GM18858 (cell line): ENCODE data around the gene LPP.

ENCODE experiments used
- ATAC-seq: cut with Tn5 transposase; IDR thresholded peaks from one replicate; pipeline ENCODE4 v1.9.1; 2021; ENCODE audit not compliant: unreplicated experiment

Gene LPP

DNA sequence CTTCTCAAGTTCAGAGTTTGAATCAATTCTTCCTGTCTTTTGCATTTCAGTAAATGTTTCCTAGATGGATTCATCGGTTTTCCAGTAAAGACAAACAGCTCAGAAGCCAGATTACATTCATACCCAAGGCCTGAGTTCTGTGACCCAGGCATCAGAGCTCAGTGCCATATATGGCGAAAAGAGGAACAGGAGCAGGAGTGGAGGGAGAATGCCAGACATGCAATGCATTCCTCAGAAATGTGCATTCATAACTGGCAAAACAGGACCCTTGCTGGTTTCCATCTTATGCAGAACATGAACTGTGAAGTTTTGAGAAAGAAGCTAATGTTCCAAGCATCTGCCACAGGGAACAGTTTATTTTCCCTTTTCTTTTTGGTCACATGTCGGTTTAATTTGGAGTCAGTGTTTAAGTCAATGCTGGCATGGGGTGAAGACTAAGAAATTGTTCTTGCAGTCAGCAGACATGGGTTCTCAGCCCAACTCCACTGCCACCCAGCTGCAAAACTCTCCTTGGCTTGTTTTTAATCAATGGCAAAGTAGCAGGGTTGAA, 116.5 kb downstream of the LPP start:
- no peak for ATAC-seq

DNA sequence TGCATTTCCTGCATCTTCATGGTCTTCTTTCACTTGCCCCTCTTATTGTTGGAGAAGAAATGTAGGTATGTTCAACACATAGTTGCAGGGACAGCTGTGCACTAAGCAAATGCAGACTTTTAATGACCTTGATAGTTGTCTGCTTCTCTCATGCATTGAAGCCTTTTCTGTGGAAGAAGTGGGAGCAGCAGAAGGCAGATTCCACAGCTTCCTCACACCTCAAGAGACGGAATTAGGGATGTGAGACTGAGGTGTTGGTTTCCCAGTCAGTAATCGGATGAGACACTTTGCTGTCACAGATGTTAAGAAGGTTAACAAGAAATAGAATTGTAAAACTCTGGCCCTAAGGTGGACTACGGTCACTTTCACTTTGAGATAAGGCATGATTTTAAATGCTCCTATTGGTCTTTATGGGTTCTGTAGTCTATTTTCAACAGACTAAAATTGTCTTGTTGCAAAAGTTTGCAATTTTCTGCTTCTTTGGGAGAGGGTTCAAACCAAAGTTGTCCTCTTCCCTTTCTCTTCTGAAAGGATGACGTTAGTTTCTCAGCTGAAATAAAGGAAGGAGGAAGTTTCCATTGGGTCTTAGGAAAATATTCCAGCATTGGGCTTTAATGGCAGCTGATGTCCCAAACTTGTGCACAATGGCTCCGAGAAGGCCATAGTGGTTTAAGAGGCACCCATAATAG, 117.4 kb downstream of the LPP start:
- no peak for ATAC-seq

DNA sequence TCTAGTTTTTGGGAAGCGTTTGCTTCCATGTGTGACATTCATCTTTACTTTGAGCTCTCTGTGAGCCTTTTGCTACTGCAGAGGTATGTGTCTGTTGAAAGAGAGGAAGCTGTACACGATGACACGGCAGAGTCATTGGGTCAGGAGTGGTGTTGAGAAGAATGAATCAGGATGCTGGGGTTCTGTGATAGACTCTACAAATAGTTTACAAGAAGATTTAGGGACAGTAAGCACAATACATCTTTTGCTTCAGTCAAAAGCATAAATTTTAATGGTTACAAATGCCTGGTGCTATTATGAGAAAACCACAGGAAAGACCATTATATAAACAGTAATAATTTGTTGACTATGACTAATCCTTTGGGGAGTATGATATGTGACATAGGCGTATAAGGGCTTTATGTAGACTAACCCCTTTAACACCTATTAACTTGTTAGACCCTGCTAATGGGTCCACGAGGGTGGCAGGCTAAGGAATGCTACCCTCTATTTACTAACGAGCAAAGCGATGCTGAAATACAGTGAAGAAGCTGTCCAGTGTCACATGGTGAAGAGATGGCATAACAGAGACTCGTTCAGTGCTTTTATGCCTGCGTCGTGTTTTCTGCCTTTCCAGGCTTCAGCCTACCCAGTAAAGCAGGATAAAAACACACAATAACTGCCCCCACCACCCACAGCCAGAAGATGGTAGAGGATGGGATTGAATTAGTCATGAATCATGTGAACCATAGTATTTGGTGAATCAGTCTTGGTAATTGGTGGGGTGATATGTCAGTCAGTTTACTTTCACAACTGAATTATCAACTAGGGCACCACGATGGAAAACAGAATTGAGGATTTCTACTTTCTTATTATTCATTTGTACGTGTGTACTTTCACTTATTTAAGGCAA, 118.8 kb downstream of the LPP start:
- no peak for ATAC-seq

DNA sequence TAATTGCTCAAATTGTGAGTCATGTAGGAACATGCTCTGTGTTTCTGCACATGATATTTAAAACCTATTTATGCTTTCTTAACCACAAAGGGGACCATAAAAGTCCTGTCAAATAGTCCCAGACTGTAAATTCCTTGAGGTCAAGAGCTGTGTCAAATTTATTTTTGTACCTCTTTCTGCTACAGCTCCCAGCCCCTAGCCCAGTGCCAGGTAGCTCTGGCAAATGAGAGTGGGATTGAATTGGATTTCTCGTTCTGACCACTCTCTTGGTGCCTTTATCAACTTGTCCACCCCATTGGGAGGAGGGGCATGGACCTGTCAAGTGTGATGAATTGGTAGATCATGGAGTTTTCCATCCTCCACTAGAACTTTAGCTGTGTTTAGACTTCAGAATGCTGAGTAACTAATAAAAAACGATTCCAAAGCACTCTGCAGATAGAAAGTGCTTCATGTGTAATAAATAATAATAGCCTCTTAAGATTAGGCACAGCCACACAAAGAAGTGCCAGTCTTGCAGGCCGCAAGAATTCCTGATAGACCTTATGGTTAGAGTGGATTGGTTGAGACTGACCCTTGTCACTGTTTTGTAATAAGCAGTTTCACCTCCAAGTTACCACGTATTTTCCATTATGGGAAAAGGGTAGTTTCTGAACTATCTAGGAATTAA, 120.4 kb downstream of the LPP start:
- no peak for ATAC-seq

DNA sequence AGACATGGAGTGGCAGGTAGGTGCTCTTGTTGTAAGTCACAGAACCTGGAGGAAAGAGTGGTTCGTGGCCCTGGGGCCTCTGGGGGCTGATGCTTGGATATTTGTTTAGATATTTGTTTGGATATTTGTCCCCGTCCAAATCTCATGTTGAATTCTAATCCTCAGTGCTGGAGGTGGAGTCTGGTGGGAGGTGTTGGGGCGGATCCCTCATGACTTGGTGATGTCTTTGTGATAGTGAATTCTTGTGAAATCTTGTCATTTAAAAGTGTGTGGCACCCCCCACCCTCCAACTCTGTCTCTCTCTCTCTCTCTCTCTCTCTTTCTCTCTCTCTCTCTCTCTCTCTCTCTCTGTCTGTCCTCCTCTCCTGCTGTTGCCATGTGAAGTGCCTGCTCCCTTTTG, 122.4 kb downstream of the LPP start:
- ATAC-seq = no peak

DNA sequence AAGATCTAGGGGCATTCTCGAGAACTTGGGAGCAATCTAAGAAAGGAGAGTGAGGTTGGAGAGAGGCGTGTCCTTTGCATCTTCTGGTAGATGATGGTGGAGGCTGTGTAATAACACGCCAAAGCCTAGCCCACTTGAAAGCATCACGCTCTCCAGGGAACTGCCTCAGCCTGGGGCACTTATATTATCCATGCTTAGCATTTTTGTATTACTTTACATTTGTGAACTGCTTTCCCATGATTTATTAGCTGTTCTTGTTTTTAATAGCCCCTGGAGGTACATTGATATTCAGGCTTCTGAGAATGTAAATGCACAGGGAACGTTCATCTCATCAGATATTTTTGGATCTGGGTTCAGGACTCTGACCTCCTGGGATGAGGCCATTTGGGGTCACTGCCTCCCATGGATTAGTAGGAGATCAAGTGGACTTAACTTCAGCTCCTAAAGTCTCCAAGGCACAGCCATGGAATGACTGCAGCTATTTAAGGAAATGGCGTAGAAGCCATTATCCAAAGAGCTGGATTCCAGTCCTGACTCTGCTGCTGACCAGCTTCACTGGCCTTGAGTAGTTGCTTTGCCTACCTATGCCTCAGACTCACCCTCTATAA, 124.9 kb downstream of the LPP start:
- no peak for ATAC-seq

DNA sequence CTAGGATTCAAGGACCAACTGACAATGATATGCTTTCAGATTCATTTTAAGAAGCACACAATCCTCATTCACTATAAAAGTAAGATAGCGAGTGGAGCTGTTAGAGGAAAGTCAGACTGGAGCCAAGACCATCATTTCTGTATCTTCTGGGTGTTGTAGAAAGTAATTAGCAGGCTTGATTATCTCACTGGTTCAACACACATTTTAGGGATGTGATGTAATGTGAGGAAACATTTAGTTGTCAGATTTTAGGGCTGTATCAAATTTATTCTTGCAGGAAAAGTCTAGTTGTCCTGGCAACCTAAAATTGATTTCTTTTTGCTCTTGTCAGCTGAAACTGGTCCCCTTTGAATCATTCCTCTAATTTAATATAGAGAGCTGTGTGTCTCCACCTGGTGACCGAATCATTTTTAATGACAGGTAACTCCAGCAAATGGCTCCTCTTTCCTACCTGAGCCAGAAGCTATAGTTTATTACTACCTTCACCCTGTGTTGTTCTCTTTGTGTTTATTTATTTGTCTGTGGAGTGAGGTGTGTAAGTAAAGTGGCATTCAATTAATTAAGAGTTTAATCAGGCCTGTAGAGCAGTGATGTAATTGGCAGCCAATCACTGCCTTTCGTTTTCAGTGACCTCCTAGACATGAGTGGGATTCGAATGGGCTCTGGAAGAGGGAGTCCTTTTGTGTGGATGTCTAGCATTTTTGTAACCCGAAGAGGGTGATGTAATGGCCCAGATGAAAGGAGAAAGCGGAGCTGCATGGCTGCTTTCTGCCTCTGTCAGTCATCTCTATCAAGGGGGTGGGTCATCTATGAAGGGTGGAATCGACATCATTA, 125.8 kb downstream of the LPP start:
- ATAC-seq = no peak

DNA sequence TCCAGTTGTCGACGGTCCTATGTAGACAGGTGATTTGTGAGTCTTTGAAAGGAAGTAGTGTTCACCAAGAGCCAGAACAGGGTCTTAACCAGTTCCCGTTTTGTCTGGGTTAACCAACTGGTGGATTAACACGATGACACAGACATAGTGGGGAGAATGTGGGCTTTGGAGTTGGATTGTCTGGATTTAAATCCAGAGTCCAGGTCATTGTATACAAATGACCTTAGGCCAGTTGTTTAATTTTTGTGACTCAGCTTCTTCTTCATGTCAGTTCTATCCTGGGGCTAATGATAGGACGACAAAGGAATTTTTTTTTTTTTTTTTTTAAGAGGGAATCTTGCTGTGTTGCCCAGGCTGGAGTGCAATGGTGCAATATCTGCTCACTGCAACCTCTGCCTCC, 126.7 kb downstream of the LPP start:
- ATAC-seq = no peak

DNA sequence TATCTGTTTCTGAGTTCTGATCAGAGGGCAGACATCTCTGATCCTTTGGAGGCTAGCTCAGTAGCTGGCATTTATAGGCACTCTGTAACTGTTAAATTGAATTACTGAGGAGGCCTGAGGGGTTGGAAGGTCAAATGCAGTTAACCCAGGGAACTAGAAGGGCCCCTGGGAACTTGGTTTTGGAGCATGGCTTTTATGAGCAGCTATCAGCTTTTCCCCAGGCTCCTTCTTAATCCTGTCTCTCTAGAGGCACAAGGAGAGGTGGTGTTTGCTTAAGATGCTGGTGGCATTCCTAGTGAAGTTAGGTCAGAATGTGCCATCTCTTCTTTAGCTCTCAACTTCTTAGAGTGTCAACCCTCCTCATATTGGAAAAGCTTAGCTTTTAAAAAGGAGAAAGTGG, 128.9 kb downstream of the LPP start:
- ATAC-seq = no peak

DNA sequence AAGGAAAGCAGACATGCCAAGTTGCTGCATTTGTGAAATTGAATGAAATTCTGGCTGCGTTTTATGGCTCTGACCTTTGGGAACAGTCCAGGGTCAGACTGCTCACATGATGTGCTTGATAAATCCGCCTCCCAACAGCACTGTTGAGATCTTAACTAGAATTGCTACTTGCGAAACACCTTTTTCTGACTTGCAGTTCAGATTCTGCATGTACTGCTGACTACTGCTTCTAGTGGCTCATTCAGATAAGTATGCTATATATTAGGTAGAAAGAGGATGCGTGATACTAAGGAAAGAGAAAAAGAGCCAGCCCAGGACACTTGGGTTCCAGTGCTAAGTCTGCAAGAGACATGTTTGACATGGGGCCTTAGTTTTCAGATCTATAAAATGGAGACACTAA, 129.4 kb downstream of the LPP start:
- ATAC-seq = no peak

DNA sequence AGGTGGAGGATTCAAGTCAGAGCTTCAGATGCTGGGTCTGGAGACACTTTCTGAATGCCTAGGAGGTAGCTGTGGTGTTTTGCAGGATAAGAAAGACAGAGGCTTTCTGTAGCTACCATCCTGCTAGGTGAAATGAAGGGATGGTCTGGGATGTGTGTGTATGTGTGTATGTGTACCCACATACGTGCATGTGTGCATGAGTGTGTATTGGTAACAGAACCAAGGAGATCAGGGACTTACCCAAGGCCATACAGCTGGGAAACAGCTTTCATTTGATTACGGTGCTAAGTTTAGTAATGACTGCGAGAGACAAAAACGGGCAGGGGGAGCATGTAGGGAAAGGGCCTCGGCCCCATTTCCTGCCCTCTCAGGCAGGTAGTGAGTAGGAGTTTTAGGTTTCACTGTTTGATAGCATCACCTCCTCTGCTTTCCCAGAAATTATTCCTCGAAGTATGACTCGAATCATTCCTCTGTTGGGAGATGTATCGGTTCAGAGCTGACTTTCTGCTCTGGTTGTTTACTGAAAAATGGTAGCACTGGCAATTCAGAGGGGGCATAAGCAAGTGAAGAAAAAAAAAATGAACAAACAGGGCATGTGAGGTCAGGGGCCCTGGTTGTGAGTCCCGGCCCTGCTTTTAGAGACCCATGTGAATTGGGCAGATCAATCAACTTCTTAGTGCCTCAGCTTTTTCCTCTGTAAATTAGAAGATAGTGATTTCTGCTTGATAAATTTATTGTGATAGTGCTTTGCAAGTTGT, 130.7 kb downstream of the LPP start:
- no peak for ATAC-seq

DNA sequence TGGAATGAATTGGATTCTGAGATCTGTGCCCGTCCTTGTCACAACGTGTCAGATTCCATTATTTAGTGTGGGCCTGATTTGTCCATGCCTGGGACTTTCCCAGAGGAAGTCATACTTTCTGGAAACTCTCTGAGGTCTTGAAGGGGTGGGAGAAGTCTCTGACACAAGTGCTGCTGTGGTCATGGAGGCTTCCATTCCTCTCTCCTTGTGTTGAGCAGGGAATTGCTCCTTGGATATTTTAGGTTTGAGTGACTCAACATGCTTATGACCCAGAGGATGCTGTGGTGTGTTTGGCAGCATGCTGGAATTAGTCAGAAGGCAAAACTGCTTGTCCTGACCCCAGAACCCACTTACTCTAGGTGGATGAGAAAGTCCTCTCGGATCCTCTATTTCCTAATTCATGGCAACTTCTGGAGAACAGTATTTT, 132.1 kb downstream of the LPP start:
- no peak for ATAC-seq

DNA sequence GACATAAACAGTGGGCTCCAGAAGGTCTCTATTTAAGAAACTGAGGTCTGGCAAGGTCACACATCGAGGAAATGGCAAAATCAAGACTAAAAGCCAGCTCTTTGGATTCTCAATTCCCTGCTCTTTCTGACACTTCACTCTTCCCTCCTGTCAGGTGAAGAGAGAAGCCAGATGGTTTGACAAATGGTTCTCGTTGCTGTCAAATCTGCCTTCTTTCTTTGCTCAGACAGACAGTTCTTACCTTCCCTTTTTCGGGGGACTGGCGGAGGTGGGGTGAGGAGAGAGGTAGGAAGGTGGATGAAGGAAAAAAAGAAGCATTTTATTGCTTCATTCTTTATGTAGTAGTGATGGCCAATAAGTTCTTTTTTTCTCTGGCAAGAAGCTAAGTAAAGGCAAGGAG, 133.4 kb downstream of the LPP start:
- no peak for ATAC-seq

DNA sequence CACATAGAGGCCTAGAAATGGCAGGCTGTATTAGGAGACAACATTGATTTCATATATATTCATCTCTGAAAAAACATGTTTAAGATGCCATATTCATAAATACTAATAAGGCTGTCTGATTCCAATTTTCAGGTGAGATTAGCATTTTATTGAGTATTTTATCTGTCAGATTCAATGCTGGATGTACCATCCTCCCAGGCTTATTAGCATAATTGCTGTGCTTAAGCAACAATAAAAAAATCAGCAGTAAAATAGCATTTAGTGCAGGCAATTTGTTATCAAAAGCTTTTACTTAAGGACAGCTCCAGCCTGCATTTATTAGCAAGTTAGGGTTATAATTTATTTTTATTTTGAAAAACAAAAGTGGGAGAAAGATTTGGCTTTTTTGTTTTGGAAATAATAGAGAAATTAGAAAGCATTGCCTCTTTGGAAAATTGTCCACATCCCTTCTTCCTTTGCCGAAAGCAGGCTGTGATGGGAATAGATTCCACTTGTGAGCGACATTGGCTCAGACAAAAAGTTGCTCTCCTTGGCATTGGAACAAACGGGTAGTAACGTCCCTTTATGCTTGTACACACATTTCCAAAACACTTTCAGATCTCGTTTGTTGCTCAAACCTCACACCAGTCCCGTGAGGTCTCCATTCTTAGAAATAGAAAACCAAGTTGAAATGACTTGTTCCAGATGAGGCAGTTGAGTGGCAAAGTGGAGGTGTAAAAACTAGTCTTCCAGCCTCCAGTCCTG, 134.0 kb downstream of the LPP start:
- ATAC-seq = no peak

DNA sequence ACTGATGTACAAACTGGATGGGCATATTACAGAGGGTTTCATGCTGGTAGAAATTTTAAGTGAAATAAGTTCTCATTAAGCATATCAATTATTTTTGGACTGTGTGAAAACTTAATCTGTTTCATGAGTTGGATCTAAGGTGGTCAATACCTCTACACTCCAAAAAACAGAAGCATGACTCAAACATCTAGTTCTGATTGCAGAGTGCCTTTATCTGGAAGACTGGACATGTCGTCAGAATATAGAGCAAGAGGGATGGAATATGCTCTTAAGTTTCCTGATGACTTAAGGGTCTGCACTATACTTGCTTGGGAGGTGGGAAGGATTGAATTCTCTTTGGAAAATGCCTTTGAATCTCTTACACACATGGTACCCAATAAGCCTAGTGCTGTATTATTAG, 138.3 kb downstream of the LPP start:
- no peak for ATAC-seq

DNA sequence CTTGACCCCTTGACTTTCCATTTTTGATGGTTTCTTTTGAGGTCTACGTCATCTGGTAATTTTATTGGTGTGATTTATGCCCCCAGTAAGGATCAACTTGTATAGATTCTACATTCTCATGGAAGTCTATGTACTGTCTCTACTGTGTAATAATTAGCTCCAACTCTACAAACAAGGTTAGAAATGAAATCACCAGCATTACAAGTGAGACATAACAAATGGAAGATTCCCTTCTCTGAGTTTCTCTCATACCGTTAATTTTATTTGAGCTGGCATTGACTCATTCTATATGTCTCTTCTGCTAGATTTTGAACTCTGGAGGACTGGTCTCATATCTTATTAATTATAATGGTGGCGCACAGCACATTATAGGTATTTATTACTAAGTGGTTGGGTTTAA, 138.9 kb downstream of the LPP start:
- no peak for ATAC-seq

DNA sequence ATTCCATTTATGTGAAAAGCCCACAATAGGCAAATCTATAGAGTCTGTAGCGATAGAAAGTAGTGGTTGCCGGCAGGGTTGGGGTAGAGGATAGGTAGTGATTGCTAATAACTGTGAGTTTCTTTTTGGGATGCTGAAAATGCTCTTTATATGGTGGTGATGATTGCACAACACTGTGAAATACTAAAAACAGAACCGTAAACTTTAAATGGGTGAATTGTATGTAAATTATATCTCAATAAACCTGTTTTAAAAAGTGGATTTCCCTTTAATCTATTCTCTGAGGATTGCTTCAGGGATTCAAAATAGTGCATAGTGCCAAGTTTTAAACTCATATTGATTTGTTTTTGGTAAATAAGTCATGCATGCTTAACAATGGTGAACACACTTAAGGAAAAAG, 140.2 kb downstream of the LPP start:
- ATAC-seq = no peak

DNA sequence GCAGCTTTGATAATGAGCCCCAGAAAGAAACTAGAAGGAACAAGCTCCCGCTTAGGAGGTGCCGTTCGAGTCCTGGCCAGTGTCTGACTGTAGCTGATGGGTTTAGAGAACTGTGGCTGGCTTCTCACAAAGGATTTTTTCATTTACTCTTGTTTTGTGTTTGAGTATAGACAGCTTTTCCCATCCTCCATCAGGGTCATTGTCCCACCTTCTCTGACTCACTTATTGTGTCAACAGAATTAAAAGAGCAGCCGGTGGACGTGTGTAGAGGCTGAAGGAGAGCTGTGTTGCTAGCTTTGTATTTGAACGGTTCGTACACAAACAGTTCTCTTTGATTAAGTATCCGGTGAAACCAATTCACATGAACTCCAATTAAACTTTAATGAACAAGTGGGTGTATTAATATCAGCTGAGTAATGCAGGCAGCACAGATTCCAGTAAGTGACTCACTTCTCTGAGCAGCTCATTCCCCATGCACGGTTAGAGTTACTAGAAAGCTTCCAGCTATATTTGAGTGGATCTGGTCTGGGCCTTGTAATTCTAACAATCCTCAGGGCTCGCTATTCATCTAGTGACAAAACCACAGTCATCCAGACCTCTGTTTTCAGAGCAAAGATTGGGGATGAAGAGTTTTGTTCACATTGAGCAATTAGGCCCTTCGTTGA, 141.0 kb downstream of the LPP start:
- ATAC-seq = no peak
